ENCODE data around the gene VCAN.

- TF ChIP-seq CTCF (IDR thresholded peaks at IDR 0.05 in 8 of 11, conservative IDR thresholded peaks at IDR 0.05 in 3 of 11) (no peak), POLR2A (IDR thresholded peaks at IDR 0.05) (no peak), POLR2AphosphoS5 (IDR thresholded peaks at IDR 0.05) (no peak)
These were observed 118.2 kb downstream of the VCAN start for GRCh38 chr5:83589786-83590185.

Measured in spleen (tissue), 7 donors.